Anterior cingulate cortex (tissue), 58 donors: ENCODE measurements around the gene ALDH1A3.

Experiments used
- DNase-seq, 58 donors: peaks; one replicate each; lab custom pipeline; 2025; lab: John Stamatoyannopoulos, UW

The ALDH1A3 gene

GRCh38 chr15:100880897-100881242 lies 1.2 kb downstream of the ALDH1A3 start:
- no peak for DNase-seq

GRCh38 chr15:100881573-100882336 lies 2.1 kb downstream of the ALDH1A3 start:
- DNase-seq: no peak

GRCh38 chr15:100885116-100885515 lies 5.5 kb downstream of the ALDH1A3 start:
- no peak for DNase-seq

- DNase-seq: no peak
These were observed 6.2 kb downstream of the ALDH1A3 start for GRCh38 chr15:100885811-100886210.

GRCh38 chr15:100887211-100887913 lies 7.7 kb downstream of the ALDH1A3 start:
- DNase-seq: no peak

- DNase-seq: no peak
These were observed 9.9 kb downstream of the ALDH1A3 start for GRCh38 chr15:100889385-100890050.

GRCh38 chr15:100890051-100890720 lies 10.6 kb downstream of the ALDH1A3 start:
- DNase-seq: no peak

- no peak for DNase-seq
These were observed 11.2 kb downstream of the ALDH1A3 start for GRCh38 chr15:100890850-100891249.

- DNase-seq: peak in 29 of 58 donors; percentile 16 to 64 (median 29)
These were observed 11.8 kb downstream of the ALDH1A3 start for GRCh38 chr15:100891307-100892012.

GRCh38 chr15:100892013-100892355 lies 12.4 kb downstream of the ALDH1A3 start:
- no peak for DNase-seq

- DNase-seq: no peak
These were observed 13.8 kb downstream of the ALDH1A3 start for GRCh38 chr15:100893261-100893963.

GRCh38 chr15:100893964-100894295 lies 14.3 kb downstream of the ALDH1A3 start:
- DNase-seq: no peak

- no peak for DNase-seq
These were observed 16.1 kb downstream of the ALDH1A3 start for GRCh38 chr15:100895721-100896120.

GRCh38 chr15:100897221-100898151 lies 17.9 kb downstream of the ALDH1A3 start:
- DNase-seq: no peak

- no peak for DNase-seq
These were observed 18.5 kb downstream of the ALDH1A3 start for GRCh38 chr15:100898152-100898490.

GRCh38 chr15:100898661-100899462 lies 19.2 kb downstream of the ALDH1A3 start:
- DNase-seq: no peak

GRCh38 chr15:100899601-100900000 lies 20.0 kb downstream of the ALDH1A3 start:
- no peak for DNase-seq

- no peak for DNase-seq
These were observed 20.6 kb downstream of the ALDH1A3 start for GRCh38 chr15:100900136-100900794.
